ACHN (cell line): Measurements from ENCODE around the gene CELSR1.
"Not testable (repeated sequence)": the region's sequence is repeated elsewhere in the genome, so short reads cannot be mapped to it uniquely, and the experiment has no call there.

Source experiments
- DNase-seq: peaks from one replicate; pipeline ENCODE4 v3.0.0-alpha.2; 2015
- in situ Hi-C: cut with HindIII; loops from 2 replicates; pipeline ENCODE4 v1.10.0; 2017; ENCODE audit warnings: low sequenced_read_pairs, low pct_ligation_motif_present, low pct_unique_long_range_greater_than_20kb

CELSR1 gene

GRCh38 chr22:46507451-46508425 is 29.7 kb downstream of the CELSR1 start:
- DNase-seq, result no peak
- in situ Hi-C loops, result no loop called here

- no peak for DNase-seq
- in situ Hi-C loops, result no loop called here
These were observed 32.8 kb downstream of the CELSR1 start for GRCh38 chr22:46504584-46504983.

- DNase-seq, result no peak
- in situ Hi-C loops, result no loop called here
These were observed 34.8 kb downstream of the CELSR1 start for GRCh38 chr22:46502440-46503175.

- in situ Hi-C loops, result no loop called here
- DNase-seq, result peak; percentile 59
These were observed 35.7 kb downstream of the CELSR1 start for GRCh38 chr22:46501701-46502100.

GRCh38 chr22:46501265-46501664 is 36.2 kb downstream of the CELSR1 start:
- DNase-seq, in situ Hi-C loops: not testable (repeated sequence)

GRCh38 chr22:46500201-46500600 is 37.2 kb downstream of the CELSR1 start:
- in situ Hi-C loops, result no loop called here
- no peak for DNase-seq

GRCh38 chr22:46499805-46500189 is 37.6 kb downstream of the CELSR1 start:
- no peak for DNase-seq
- in situ Hi-C loops, result no loop called here

- no peak for DNase-seq
- in situ Hi-C loops, result no loop called here
These were observed 45.5 kb downstream of the CELSR1 start for GRCh38 chr22:46491946-46492345.

- in situ Hi-C loops, result no loop called here
- DNase-seq, result no peak
These were observed 46.9 kb downstream of the CELSR1 start for GRCh38 chr22:46490538-46490937.

GRCh38 chr22:46486996-46487717 is 50.3 kb downstream of the CELSR1 start:
- DNase-seq, result no peak
- in situ Hi-C loops, result no loop called here

GRCh38 chr22:46484861-46485595 is 52.4 kb downstream of the CELSR1 start:
- in situ Hi-C loops, result no loop called here
- DNase-seq, result peak; percentile 88

- in situ Hi-C loops, result no loop called here
- peak; percentile 32 for DNase-seq
These were observed 53.1 kb downstream of the CELSR1 start for GRCh38 chr22:46484156-46484860.

GRCh38 chr22:46483353-46483752 is 54.1 kb downstream of the CELSR1 start:
- in situ Hi-C loops, result no loop called here
- no peak for DNase-seq

GRCh38 chr22:46482056-46482675 is 55.3 kb downstream of the CELSR1 start:
- in situ Hi-C loops, result no loop called here
- no peak for DNase-seq

GRCh38 chr22:46481386-46481785 is 56.0 kb downstream of the CELSR1 start:
- no peak for DNase-seq
- in situ Hi-C loops, result no loop called here

GRCh38 chr22:46480396-46480795 is 57.0 kb downstream of the CELSR1 start:
- no peak for DNase-seq
- in situ Hi-C loops, result no loop called here

- in situ Hi-C loops, result no loop called here
- DNase-seq, result no peak
These were observed 58.4 kb downstream of the CELSR1 start for GRCh38 chr22:46479046-46479445.
